WTC11 (cell line): ENCODE results near the gene AQP1. TPM values are rescaled to one million over a fixed set of nuclear protein-coding genes. Genes with fewer than 3 reads are reported as not detected.

Experiments used
- ATAC-seq: fragments of 200-7000 bp; cut with Tn5 transposase; 2 replicates; pipeline ENCODE4 v1.10.0; 2021; ENCODE audit warnings: mild to moderate bottlenecking, moderate library complexity
- CTCF ChIA-PET: fragments of 300-600 bp; sonication (Branson Sonifier 250); formaldehyde crosslinking; loops from one replicate; lab custom pipeline; 2021; ENCODE audit warnings: antibody characterized with exemption; lab: Charles Lee
- POLR2A ChIA-PET: fragments of 350-600 bp; sonication (Branson Sonifier 250); formaldehyde crosslinking; loops from one replicate; lab custom pipeline; 2021; ENCODE audit warnings: antibody characterized with exemption; lab: Charles Lee
- DNase-seq: peaks from one replicate; pipeline ENCODE4 v3.0.0; 2021; ENCODE audit warnings: low spot score
- H3K27ac Mint-ChIP-seq: 2 replicates; pipeline ENCODE4 v1.8.0; 2021; ENCODE audit warnings: mixed read lengths
- H3K27me3 Mint-ChIP-seq: 2 replicates; pipeline ENCODE4 v1.8.0; 2021; ENCODE audit warnings: low read depth, mild to moderate bottlenecking, moderate library complexity, mixed read lengths
- H3K36me3 Mint-ChIP-seq: 2 replicates; pipeline ENCODE4 v1.8.0; 2021; ENCODE audit warnings: mixed read lengths
- H3K4me1 Mint-ChIP-seq: 2 replicates; pipeline ENCODE4 v1.8.0; 2022; ENCODE audit warnings: mixed read lengths
- H3K4me3 Mint-ChIP-seq: 2 replicates; pipeline ENCODE4 v1.8.0; 2021; ENCODE audit warnings: mild to moderate bottlenecking, moderate library complexity, mixed read lengths
- H3K9me3 Mint-ChIP-seq: 2 replicates; pipeline ENCODE4 v1.8.0; 2021; ENCODE audit warnings: mixed read lengths
- ATF6 ChIP-seq: sonication (generic); formaldehyde crosslinking; IDR thresholded peaks from 2 replicates; pipeline ENCODE4 v1.8.1; 2023; ENCODE audit warnings: mild to moderate bottlenecking, missing genetic modification reagents
- CDX4 ChIP-seq: fragments of 250-450 bp; sonication (Bioruptor Pico); IDR thresholded peaks from 2 replicates; pipeline ENCODE4 v1.9.0; 2021; ENCODE audit warnings: moderate library complexity, mild to moderate bottlenecking, inconsistent platforms, borderline replicate concordance
- E2F5 ChIP-seq: sonication (generic); formaldehyde crosslinking; IDR thresholded peaks from 2 replicates; pipeline ENCODE4 v1.8.1; 2022; ENCODE audit warnings: mild to moderate bottlenecking, moderate library complexity, missing genetic modification reagents
- GABPB1 ChIP-seq: sonication (generic); formaldehyde crosslinking; IDR thresholded peaks from 2 replicates; pipeline ENCODE4 v1.8.1; 2023; ENCODE audit warnings: mild to moderate bottlenecking, missing genetic modification reagents
- KAT7 ChIP-seq: sonication (generic); formaldehyde crosslinking; IDR thresholded peaks from 2 replicates; pipeline ENCODE4 v1.8.1; 2023; ENCODE audit warnings: missing genetic modification reagents, mild to moderate bottlenecking, borderline replicate concordance
- MYBL2 ChIP-seq: sonication (generic); formaldehyde crosslinking; IDR thresholded peaks from 2 replicates; pipeline ENCODE4 v1.8.1; 2023; ENCODE audit warnings: mild to moderate bottlenecking, moderate library complexity, missing genetic modification reagents
- NFYB ChIP-seq: sonication (generic); formaldehyde crosslinking; conservative IDR thresholded peaks from 2 replicates; pipeline ENCODE4 v1.8.0; 2022; ENCODE audit warnings: low read depth, missing genetic modification reagents
- PREB ChIP-seq: sonication (generic); formaldehyde crosslinking; IDR thresholded peaks from 2 replicates; pipeline ENCODE4 v1.8.1; 2022; ENCODE audit warnings: mild to moderate bottlenecking, missing genetic modification reagents, moderate library complexity, borderline replicate concordance
- ZNF219 ChIP-seq: sonication (generic); formaldehyde crosslinking; IDR thresholded peaks from 2 replicates; pipeline ENCODE4 v1.8.0; 2023; ENCODE audit warnings: missing genetic modification reagents, mild to moderate bottlenecking, borderline replicate concordance
- total RNA-seq: library from RNA; stranded (reverse); gene quantifications from 3 replicates; pipeline ENCODE4 v1.2.3, GENCODE V29; 2021
- TF ChIP-seq, protein P1 (sequence below): sonication (generic); formaldehyde crosslinking; IDR thresholded peaks from 2 replicates; pipeline ENCODE4 v1.8.1; 2023; ENCODE audit warnings: mild to moderate bottlenecking, moderate library complexity, missing genetic modification reagents
- TF ChIP-seq, protein P2 (sequence below): sonication (generic); formaldehyde crosslinking; conservative IDR thresholded peaks from 2 replicates; pipeline ENCODE4 v1.8.1; 2022; ENCODE audit warnings: mild to moderate bottlenecking, missing genetic modification reagents
- TF ChIP-seq, protein P3 (sequence below): sonication (generic); formaldehyde crosslinking; IDR thresholded peaks from 2 replicates; pipeline ENCODE4 v1.8.1; 2022; ENCODE audit warnings: missing genetic modification reagents, borderline replicate concordance
- TF ChIP-seq, protein P4 (sequence below): sonication (generic); formaldehyde crosslinking; IDR thresholded peaks from 2 replicates; pipeline ENCODE4 v1.8.1; 2023; ENCODE audit warnings: mild to moderate bottlenecking, missing genetic modification reagents, moderate library complexity

Gene AQP1
- total RNA-seq, 1 experiment from 2014 or later: 0.81 TPM

DNA sequence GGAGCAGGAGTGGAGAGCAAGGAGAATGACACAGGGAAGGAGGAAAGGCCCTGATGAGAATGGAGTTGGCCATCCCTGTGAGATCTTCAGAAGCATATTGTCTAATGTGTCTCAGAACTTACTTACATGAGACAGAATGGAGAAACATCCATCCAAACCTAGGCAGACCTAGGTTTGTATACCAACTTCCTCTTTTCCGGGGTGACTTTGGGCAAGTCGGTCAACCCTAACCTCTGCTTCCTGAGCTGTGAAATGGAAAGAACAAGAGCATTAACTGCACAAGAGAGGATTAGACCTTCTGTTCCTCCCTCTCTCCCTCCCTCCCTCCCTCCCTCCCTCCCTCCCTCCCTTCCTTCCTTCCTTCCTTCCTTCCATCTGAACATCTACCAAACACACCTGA is 56.6 kb downstream of the AQP1 start (continued):
- TF ChIP-seq ATF6 (no peak), ZNF219 (CRISPR knock-in tag) (no peak), MYBL2 (CRISPR knock-in tag) (no peak), NFYB (no peak), KAT7 (CRISPR knock-in tag) (no peak)
- TF ChIP-seq, protein P1, sequence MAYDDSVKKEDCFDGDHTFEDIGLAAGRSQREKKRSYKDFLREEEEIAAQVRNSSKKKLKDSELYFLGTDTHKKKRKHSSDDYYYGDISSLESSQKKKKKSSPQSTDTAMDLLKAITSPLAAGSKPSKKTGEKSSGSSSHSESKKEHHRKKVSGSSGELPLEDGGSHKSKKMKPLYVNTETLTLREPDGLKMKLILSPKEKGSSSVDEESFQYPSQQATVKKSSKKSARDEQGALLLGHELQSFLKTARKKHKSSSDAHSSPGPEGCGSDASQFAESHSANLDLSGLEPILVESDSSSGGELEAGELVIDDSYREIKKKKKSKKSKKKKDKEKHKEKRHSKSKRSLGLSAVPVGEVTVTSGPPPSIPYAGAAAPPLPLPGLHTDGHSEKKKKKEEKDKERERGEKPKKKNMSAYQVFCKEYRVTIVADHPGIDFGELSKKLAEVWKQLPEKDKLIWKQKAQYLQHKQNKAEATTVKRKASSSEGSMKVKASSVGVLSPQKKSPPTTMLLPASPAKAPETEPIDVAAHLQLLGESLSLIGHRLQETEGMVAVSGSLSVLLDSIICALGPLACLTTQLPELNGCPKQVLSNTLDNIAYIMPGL: no peak
- TF ChIP-seq, protein P2, sequence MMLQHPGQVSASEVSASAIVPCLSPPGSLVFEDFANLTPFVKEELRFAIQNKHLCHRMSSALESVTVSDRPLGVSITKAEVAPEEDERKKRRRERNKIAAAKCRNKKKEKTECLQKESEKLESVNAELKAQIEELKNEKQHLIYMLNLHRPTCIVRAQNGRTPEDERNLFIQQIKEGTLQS (CRISPR knock-in tag): no peak
- TF ChIP-seq, protein P3, sequence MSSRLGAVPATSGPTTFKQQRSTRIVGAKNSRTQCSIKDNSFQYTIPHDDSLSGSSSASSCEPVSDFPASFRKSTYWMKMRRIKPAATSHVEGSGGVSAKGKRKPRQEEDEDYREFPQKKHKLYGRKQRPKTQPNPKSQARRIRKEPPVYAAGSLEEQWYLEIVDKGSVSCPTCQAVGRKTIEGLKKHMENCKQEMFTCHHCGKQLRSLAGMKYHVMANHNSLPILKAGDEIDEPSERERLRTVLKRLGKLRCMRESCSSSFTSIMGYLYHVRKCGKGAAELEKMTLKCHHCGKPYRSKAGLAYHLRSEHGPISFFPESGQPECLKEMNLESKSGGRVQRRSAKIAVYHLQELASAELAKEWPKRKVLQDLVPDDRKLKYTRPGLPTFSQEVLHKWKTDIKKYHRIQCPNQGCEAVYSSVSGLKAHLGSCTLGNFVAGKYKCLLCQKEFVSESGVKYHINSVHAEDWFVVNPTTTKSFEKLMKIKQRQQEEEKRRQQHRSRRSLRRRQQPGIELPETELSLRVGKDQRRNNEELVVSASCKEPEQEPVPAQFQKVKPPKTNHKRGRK (CRISPR knock-in tag): no peak

GRCh38 chr7:30968747-30969603 is 57.3 kb downstream of the AQP1 start:
- DNase-seq: no peak
- Mint-ChIP-seq H3K9me3 (no peaks in the 10 kb centered on the region), H3K36me3 (no peaks in the 10 kb centered on the region), H3K27ac (no peak overlapping the region), H3K4me3 (no peak overlapping the region), H3K27me3 (no peaks in the 10 kb centered on the region; the same call in 1 of the 2 replicates), H3K4me1 (peaks cover 7% of the 10 kb centered on the region)
- ChIA-PET CTCF (interaction anchor here (1.2 to 8.0 kb wide), 4 partner anchors 16 to 154 kb away, joined by 4 to 107 read pairs (median 42); no protein-coding TSS in a partner anchor), POLR2A (no interaction called here)
- no peak for TF ChIP-seq GABPB1
- ATAC-seq: no peak

DNA sequence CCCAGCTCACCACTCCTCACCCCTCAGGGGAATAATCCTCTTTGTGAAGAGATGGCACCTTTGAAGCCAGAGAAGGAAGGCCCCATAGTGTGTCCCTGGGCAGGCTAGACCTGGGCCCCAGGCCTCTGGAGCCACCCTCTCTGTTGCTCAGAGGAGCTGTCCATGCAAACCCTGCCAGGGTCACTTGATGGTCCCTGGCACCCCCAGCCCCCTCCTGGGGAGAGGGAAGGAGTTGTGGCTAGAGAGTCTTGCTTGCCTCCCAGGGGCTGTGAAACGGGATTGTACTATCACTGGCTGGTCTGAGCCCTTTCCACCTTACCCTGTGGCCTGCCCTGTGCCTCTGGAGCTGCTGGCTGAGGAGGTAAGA is 57.9 kb downstream of the AQP1 start:
- ATAC-seq (no peak), DNase-seq (no peak)
- POLR2A ChIA-PET: no interaction called here
- Mint-ChIP-seq H3K36me3 (no peaks in the 10 kb centered on the region), H3K27ac (no peak overlapping the region), H3K4me1 (peaks cover 8% of the 10 kb centered on the region), H3K4me3 (no peak overlapping the region), H3K27me3 (no peaks in the 10 kb centered on the region; the same call in 1 of the 2 replicates), H3K9me3 (no peaks in the 10 kb centered on the region)
- CTCF ChIA-PET: interaction anchor here (1.2 to 8.0 kb wide), 7 partner anchors 15 to 159 kb away, joined by 4 to 107 read pairs (median 14); no protein-coding TSS in a partner anchor
- TF ChIP-seq, protein P1: no peak
- TF ChIP-seq, protein P4, sequence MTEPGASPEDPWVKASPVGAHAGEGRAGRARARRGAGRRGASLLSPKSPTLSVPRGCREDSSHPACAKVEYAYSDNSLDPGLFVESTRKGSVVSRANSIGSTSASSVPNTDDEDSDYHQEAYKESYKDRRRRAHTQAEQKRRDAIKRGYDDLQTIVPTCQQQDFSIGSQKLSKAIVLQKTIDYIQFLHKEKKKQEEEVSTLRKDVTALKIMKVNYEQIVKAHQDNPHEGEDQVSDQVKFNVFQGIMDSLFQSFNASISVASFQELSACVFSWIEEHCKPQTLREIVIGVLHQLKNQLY: no peak
- TF ChIP-seq CDX4 (CRISPR knock-in tag) (no peak), PREB (CRISPR knock-in tag) (no peak), E2F5 (CRISPR knock-in tag) (no peak), ATF6 (no peak)
